GM18909 (cell line): Measurements from ENCODE around the gene ARHGAP5.
"Not testable (repeated sequence)": the region's sequence is repeated elsewhere in the genome, so short reads cannot be mapped to it uniquely, and the experiment has no call there.

Experiments used
- ATAC-seq: cut with Tn5 transposase; IDR thresholded peaks from one replicate; pipeline ENCODE4 v1.9.1; 2021; ENCODE audit warnings: mild to moderate bottlenecking; ENCODE audit not compliant: unreplicated experiment, poor library complexity

Gene ARHGAP5

DNA sequence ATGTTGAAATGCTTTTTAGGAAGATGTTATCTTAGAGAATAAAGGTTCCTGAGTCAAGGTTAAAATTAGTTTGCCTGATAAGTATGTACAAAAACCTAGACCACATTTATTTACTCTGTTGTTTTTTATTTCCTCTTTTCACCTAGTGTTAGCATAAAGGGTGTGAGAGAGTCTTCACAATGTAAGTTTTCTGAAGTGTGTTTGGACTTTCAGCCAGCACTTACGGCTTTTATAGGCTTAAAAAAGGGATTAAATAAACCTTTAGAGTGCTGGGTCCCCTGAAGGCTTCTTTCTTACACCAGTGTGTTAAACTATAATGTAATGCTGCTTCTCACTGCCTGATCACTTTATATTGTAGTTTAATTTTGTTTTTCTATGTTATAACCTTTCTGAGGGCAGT lies 27.2 kb downstream of the ARHGAP5 start:
- ATAC-seq = no peak

DNA sequence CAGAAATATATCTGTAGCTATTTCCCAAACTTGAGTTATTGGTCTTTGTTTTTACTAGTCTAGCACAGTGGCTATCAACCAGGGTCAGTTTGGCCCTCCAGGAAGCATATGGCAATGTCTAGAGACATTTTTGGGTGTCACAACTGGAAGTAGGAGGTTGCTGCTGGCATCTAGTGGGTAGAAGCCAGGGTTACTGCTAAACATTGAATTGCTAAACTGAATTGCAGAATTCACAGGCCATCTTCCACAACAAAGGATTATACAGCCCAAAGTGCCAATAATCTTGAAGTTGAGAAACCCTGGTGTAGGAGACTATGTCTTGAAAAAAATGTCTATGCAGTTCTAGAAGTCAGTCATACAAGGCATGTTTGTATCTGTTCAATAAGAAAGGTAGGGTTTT lies 27.7 kb downstream of the ARHGAP5 start:
- no peak for ATAC-seq

- no peak for ATAC-seq
Observed at GRCh38 chr14:32109676-32110547, 32.8 kb downstream of the ARHGAP5 start.

DNA sequence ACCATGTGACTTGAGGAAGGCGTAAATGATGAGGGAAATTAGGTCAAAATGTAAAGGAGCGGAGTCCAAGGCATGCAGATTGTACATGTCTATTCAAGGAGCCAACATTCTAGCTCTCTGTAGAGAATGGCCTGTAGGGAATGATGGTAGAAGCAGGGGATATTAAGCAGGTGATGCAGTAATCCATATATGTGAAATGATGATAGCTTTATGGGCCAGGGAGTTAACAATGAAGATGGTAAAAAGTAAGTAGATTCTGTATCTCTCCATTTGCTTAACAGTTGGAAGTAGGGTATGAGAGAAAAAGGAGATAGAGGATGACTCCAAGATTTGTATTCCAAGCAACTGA lies 33.4 kb downstream of the ARHGAP5 start:
- no peak for ATAC-seq

- ATAC-seq = no peak
Observed at GRCh38 chr14:32121536-32121935, 44.4 kb downstream of the ARHGAP5 start.

- ATAC-seq = no peak
Observed at GRCh38 chr14:32121948-32122347, 44.8 kb downstream of the ARHGAP5 start.

DNA sequence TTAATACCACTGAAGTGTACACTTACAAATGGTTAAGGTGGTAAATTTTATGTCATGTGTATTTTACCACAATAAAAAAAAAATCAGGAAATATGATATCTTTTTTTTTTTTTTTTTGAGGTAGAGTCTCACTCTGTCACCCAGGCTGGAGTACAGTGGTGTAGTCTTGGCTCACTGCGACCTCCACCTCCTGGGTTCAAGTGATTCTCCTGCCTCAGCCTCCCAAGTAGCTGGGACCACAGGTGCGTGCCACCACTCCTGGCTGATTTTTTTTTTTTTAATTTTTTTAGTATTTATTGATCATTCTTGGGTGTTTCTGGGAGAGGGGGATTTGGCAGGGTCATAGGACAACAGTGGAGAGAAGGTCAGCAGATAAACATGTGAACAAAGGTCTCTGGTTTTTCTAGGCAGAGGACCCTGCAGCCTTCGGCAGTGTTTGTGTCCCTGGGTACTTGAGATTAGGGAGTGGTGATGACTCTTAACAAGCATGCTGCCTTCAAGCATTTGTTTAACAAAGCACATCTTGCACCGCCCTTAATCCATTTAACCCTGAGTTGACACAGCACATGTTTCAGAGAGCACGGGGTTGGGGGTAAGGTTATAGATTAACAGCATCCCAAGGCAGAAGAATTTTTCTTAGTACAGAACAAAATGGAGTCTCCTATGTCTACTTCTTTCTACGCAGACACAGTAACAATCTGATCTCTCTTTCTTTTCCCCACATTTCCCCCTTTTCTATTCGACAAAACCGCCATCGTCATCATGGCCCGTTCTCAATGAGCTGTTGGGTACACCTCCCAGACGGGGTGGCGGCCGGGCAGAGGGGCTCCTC lies 50.0 kb downstream of the ARHGAP5 start:
- ATAC-seq = not testable (repeated sequence)

DNA sequence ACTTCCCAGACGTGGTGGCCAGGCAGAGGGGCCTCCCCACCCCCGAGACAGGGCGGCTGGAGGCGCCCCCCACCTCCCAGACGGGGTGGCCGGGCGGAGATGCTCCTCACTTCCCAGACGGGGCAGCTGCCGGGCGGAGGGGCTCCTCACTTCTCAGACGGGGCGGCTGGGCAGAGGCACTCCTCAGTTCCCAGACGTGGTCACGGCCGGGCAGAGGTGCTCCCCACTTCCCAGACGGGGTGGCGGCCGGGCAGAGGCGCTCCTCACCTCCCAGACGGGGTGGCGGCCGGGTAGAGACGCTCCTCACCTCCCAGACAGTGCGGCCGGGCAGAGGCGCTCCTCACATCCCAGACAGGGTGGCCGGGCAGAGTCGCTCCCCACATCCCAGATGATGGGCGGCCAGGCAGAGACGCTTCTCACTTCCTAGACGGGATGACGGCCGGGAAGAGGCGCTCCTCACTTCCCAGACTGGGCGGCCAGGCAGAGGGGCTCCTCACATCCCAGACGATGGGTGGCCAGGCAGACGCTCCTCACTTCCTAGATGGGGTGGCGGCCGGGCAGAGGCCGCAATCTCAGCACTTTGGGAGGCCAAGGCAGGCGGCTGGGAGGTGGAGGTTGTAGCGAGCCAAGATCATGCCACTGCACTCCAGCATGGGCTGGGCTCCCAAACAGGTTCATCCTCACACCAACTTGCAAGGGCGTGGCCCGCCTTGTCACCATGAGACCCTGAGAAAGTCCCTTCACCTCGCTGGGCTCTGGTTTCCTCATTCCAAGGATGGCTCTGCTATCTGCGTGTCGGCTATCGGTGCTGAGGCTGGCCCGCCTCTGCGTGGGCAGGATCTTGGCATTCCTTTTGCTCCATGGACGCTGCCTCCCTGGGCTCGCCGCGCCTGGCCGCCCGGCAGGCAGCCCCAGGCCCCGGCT lies 50.9 kb downstream of the ARHGAP5 start:
- ATAC-seq = not testable (repeated sequence)

GRCh38 chr14:32128703-32129102 lies 51.6 kb downstream of the ARHGAP5 start:
- no peak for ATAC-seq

DNA sequence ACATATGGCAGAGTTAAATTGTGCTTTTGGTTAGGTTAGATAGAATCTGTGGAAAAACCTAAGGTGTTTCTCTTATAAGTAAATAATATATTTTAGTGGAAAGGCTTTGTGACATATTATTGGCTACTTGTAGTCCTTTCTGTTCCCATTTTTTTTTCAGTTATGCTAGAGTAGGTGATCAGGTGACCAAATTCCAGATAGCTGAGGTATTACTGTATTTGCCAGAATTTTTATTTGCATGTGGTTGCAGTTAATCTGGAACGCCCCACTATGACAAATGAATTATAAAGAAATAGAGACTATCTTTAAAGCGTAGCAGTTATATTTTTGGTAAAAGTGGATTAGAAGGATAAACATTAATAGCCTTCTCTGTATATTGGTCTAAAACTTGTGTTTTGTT lies 52.0 kb downstream of the ARHGAP5 start:
- ATAC-seq = no peak

- ATAC-seq = not testable (repeated sequence)
Observed at GRCh38 chr14:32131689-32132088, 54.6 kb downstream of the ARHGAP5 start.

GRCh38 chr14:32134448-32135097 lies 57.5 kb downstream of the ARHGAP5 start:
- no peak for ATAC-seq

DNA sequence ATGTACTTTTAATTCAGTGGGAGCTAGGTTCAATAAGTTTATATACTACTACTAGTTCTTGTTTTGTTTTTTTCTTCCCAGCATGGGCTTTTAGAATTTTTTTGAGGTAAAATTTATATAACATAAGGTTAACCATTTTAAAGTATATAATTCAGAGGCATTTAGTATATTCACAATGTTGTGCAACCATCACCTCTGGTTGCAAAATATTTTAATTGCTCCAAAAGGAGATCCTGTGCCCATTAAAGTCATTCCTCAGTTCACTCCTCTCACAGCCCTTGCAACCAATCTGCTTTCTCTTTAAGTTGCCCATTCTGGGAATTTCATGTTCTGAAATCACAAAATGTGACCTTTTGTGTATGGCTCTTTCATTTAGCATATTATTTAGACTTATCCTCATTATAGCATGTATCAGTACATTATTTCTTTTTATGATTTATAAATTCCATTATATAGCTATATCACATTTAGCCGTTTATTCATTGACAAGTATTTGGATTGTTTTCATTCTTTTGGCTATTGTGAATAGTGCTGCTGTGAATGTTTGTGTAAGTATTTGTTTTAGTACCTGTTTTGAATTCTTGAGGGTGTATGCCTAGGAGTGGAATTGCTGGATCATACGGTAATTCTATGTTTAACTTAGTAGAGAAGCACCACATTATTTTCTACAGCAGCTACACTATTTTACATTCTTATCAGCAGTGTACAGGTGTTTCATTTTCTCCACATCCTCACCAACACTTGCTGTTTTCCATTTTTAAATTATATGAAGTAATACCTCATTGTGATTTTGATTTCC lies 59.1 kb downstream of the ARHGAP5 start:
- ATAC-seq = no peak

DNA sequence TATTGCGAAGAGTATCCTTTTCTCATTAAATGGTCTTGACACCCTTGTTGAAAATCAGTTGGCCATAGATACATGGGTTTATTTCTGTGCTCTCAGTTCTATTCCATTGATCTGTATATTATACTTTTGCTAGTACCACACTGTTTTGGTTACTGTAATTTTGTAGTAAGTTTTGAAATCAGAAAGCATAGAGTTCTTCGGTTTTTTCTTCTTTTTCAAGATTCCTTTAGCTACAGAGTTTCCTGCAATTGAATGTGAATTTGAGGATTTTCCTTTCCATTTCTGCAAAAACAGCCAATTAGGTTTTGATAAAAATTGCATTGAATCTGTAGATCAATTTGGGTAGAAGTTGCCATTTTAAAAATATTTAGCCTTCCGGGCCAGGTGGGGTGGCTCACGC lies 60.2 kb downstream of the ARHGAP5 start:
- ATAC-seq = no peak

- no peak for ATAC-seq
Observed at GRCh38 chr14:32137892-32138291, 60.8 kb downstream of the ARHGAP5 start.

DNA sequence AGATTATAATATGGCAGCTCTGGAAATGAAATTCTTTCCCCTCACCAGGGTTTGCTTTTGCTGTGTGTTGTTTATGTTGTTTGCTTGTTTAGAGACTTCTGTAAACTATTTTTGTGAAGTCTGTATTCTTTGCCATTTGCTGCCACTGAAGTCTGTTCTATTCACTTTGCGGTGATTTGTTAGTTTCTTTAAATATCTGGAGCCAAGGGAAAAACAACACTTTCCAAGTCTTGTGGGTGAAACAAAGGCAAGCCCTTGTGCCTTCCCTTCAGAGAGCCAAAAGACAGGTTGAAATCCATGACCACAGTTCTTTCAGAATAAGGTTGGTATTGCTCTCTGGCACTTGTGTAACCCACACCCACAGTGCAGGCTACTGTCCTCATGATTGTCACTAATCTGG lies 65.2 kb downstream of the ARHGAP5 start:
- no peak for ATAC-seq

DNA sequence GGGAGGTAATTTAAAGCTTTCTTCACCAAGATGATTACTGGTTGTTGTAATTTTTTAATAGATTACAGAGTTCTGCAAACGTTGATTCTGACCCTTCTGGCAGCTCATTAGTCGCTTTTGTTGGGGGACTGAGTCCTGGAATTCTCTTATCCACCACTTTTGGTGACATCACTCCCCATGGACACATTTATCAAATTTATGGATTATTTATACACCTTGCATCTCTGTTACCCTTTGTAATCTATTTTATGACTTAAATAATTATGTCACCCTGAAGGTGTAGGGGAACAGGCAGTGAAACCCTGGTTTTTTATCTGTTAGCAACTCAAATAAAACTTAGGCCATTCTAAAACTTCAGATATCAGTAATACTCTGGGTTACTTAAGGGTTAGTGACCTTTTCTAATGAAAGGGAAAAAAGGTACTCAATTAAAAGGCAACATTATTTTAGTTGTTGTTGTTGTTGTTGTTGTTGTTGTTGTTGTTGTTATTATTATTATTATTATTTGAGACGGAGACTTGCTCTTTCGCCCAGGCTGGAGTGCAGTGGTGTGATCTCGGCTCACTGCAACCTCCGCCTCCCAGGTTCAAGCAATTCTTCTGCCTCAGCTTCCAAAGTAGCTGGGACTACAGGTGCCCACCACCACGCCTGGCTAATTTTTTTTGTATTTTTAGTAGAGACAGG lies 65.8 kb downstream of the ARHGAP5 start:
- ATAC-seq = no peak

DNA sequence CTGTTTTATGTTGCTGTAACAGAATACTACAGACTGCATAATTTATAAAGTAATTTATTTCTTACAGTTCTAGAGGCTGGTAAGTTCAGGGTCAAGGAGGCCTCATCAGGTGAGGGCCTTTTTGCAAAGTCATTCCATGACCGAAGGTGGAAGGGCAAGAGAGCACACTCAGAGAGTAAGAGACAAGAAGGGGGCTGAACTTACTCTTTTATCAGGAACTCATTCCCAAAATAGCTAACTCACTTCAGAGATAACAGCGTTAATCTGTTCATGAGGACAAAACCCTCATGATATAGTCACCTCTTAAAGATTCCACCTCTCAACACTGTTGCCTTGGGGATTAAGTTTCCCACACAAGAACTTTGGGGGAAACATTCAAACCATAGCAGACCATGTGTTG lies 73.3 kb downstream of the ARHGAP5 start:
- no peak for ATAC-seq

DNA sequence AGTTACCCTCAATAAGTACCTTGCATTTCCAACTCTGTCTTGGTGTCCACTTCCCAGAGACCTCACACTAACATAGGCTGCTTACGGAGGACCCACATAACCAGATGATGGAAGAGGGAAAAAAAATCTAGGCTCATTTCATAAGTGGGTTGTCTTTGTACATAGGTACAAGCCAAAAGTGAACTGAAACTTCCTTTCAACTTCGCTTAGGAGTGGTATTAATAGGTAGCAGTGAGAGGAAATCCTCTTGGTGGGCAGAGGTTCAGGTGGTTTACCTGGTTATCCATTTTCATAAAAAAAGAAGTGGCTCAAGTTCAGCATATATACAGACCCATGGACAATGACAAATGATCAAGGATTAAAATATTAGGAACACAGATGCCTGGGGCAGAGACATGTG lies 88.9 kb downstream of the ARHGAP5 start:
- peak; percentile 46 for ATAC-seq
